Retinal pigment epithelial cell (primary cell): Measurements from ENCODE around the gene MACC1.

Experiments used
- DNase-seq: peaks from one replicate; pipeline ENCODE4 v3.0.0-alpha.2; 2010; ENCODE audit warnings: low read depth
- H3K4me3 ChIP-seq: 2 replicates; pipeline ENCODE4 v1.5.1; 2011; ENCODE audit warnings: mild to moderate bottlenecking, low read length, control low read depth, moderate library complexity
- CTCF ChIP-seq: conservative IDR thresholded peaks from 2 replicates; pipeline ENCODE4 v1.5.1; 2011; ENCODE audit warnings: low read depth, low read length, control low read depth, inconsistent platforms

The MACC1 gene

GRCh38 chr7:20238194-20238753, 21.1 kb upstream of the MACC1 start:
- no peak for TF ChIP-seq CTCF
- H3K4me3 ChIP-seq: no peak overlapping the region
- DNase-seq: no peak

- no peak for TF ChIP-seq CTCF
- H3K4me3 ChIP-seq: no peak overlapping the region
- DNase-seq: no peak
Measured at GRCh38 chr7:20237464-20238193, 20.4 kb upstream of the MACC1 start.

- TF ChIP-seq CTCF: no peak
Measured at GRCh38 chr7:20236790-20237189, 19.6 kb upstream of the MACC1 start.

GRCh38 chr7:20236043-20236442, 18.9 kb upstream of the MACC1 start:
- TF ChIP-seq CTCF: no peak
- DNase-seq: no peak
- no peak overlapping the region for H3K4me3 ChIP-seq

More at GRCh38 chr7:20236790-20237189, 19.6 kb upstream of the MACC1 start:
- no peak for DNase-seq
- H3K4me3 ChIP-seq: no peak overlapping the region

- no peak for TF ChIP-seq CTCF
- no peak for DNase-seq
- H3K4me3 ChIP-seq: no peak overlapping the region
Measured at GRCh38 chr7:20235288-20235687, 18.1 kb upstream of the MACC1 start.

GRCh38 chr7:20233362-20233761, 16.2 kb upstream of the MACC1 start:
- DNase-seq: no peak
- no peak overlapping the region for H3K4me3 ChIP-seq
- TF ChIP-seq CTCF: no peak

GRCh38 chr7:20232848-20233247, 15.7 kb upstream of the MACC1 start:
- DNase-seq: no peak
- no peak for TF ChIP-seq CTCF
- no peak overlapping the region for H3K4me3 ChIP-seq
